Stimulated activated CD4-positive, alpha-beta T cell treated with anti-CD3 and anti-CD28 coated beads, Interleukin-4, amount 100 ng/mL, for 4 hours (primary cell): ENCODE measurements around the gene C4orf17.
A peak's percentile ranks its signal among the peaks of the same experiment; 100 is the strongest.

Experiments used
- DNase-seq, 2 experiments: peaks; one replicate each; pipeline ENCODE4 v3.0.0-alpha.2; 2020

The C4orf17 gene

GRCh38 chr4:99540277-99540939 lies 29.6 kb downstream of the C4orf17 start:
- no peak for DNase-seq

GRCh38 chr4:99552872-99553271 lies 42.1 kb downstream of the C4orf17 start:
- DNase-seq: no peak

GRCh38 chr4:99563310-99564186 lies 52.7 kb downstream of the C4orf17 start, which contains the start of gene TRMT10A:
Gene TRMT10A, minus strand, starts transcription at chr4:99564039. Its CDS starts 4,701 bp downstream, at chr4:99559338.
- peak; percentile 90 to 97 for DNase-seq

GRCh38 chr4:99564921-99565320 lies 54.1 kb downstream of the C4orf17 start:
- DNase-seq: no peak

- DNase-seq: no peak
These were observed 61.1 kb downstream of the C4orf17 start for GRCh38 chr4:99571883-99572282.

DNA sequence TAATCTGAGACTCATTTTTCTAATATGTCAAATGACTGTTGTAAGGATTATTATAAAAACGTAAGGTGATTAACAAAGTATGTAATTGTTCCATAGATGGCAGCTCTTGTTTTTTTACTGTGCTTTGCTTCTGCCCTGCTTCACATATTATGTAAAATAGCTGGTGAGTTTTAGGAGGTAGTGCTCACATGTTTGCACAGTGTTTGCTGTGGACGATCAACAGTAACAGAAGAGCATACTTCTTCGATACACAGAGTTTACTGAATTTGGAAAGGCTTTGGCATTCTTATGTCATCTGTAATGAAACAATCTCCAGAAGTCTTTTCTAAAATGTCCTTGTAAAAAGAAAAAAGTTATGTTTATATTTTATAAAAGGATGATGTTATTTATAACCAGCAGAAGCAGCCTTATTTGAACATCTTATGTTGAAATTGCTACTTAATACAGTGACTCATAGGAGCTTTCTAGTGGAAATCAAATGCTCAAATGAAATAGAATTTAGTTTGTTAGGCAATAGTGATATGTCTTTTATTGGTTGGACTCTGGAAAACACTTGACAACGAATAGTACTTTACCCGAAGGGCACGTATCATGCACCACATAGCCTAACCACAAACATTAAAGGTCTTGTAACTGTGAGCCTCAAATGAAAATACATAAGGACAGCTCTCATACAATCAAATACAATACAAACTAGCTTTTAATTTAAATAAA lies 61.9 kb downstream of the C4orf17 start:
- DNase-seq: no peak

GRCh38 chr4:99573735-99574368 lies 63.0 kb downstream of the C4orf17 start:
- no peak for DNase-seq

- no peak for DNase-seq
These were observed 63.9 kb downstream of the C4orf17 start, which contains the start of gene MTTP for GRCh38 chr4:99574530-99575324. Gene MTTP, plus strand, starts transcription at chr4:99574824. Its CDS starts 86 bp downstream, at chr4:99574910.

GRCh38 chr4:99578714-99579113 lies 67.9 kb downstream of the C4orf17 start:
- no peak for DNase-seq

DNA sequence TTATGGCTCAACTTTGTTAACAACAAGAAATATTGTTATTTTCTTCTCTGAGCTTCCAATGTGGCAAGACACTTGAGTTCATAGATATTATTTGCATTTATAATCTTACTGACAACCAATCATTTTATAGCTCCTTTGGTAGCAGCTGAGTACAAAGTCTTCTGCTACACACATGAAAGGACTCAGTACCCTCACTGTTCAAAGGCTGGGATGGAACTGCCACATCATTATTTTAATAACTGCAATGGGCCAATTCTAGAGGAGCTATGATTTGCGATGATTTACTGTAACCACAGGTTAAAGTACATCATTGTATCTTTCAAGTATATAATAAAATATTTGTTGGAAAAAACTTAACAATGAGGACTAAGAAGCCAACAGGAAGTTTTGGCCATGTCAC lies 74.7 kb downstream of the C4orf17 start:
- DNase-seq: no peak

DNA sequence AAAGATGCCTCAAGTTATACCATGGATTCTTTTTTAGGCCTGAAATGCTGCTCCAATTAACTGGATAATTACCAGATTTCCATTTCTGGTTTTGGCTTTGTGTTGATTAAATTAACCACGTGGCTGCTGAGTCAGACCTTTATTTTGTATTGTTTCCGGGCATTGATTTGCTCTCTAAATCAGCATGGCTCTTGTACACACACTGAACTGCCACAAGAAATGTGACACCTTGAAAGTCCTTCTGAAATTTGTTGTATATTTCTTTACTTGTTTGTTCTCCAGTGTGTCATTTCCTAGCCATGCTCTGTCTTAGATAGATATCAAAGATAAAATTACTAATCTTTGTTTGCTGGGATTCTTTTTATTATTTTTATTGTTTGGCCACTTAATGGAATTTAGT lies 75.5 kb downstream of the C4orf17 start:
- no peak for DNase-seq

DNA sequence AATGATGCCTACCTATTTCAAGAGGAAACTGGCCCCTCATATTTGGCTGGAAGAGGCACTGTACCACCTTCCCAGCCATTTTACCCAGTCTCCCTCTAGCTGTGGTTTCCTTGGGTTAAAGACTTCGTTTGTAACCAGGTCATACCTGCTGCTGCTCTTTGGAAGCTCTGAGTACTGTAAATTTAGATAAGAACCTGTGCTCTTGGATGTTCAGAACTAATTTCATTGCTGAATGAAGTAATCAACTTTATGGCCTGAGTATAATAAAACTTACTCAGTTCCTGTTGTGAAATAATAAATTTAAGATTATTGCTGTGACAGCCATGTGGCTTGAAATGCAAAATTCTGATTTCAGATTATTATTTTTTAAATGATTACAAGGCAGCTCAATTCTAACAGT lies 76.0 kb downstream of the C4orf17 start:
- no peak for DNase-seq

DNA sequence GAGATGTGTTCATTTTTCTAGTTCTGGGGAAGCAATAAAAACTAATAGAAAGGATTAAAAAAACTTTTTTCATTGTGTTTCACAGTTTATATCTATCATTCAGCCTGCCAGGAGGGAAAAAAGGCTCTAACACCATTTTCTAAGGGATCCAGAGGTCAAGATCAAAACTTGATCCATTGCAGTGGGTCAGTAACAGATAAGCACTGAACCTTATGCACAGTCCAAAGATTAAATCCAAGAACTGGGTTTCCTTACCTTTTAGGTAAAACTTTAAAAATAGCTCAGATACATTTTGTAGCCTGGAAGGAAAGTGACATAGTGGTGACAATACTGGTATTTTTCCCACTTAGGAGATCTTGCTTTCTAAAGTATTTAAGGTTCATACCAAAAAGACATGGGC lies 76.5 kb downstream of the C4orf17 start:
- no peak for DNase-seq

DNA sequence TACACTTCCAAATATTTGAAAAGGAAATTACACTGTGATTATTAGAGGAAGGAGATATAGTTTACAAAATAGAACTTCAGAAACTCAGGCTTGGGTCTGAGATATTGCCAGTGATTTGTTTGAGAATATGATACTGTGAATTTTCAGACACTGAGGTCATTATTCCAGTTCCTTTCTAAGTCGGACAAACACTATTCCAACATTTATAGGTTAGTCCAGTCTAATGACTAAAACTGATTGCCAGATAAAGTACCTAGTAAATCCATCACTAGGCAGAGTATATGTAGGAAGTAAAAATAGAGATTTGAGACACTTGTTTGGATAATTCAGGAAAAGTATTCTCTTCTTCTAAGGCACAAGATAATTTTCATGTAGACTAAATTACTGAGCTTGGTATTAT lies 77.0 kb downstream of the C4orf17 start:
- DNase-seq: no peak

DNA sequence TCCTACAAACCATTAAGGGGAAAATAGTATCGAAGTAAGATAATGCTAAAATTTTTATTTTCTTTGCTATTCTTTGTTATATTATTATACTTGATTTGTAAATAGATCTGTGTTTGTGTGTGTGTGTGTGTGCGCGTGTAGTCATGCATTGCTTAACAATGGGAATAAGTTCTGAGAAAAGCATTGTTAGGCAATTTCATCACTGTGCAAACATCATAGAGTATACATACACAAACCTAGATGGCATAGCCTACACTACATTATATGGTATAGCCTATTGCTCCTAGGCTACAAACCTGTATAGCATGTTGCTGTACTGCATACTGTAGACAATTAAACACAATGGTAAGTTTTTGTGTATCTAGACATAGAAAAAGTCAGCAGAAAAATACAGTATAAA lies 80.9 kb downstream of the C4orf17 start:
- no peak for DNase-seq
